Thoracic aorta (tissue), 2 donors: ENCODE data around the gene ACMSD. TPM values are rescaled to one million over a fixed set of nuclear protein-coding genes. Genes with fewer than 3 reads are reported as not detected.

Source experiments
- ATAC-seq: fragments of 150-250 bp; one replicate; pipeline ENCODE4 v1.8.0; 2017; ENCODE audit warnings: low read depth; ENCODE audit not compliant: insufficient number of reproducible peaks, low FRiP score
- DNase-seq: peaks from one replicate; pipeline ENCODE4 v3.0.0-alpha.2; 2020; ENCODE audit warnings: low spot score
- H3K27ac ChIP-seq, 2 donors: fragments of 200-600 bp; sonication (generic); 1 replicate in 1 of 2; 2 replicates in 1 of 2; pipeline ENCODE4 v1.5.1; 2016; ENCODE audit warnings: mild to moderate bottlenecking in 2 of 2, moderate library complexity in 2 of 2
- H3K27me3 ChIP-seq: fragments of 200-600 bp; sonication (generic); replicated peaks from 2 replicates; pipeline ENCODE4 v1.6.0; 2016; ENCODE audit warnings: mild to moderate bottlenecking; ENCODE audit not compliant: insufficient read depth
- H3K36me3 ChIP-seq: fragments of 200-600 bp; sonication (generic); one replicate; pipeline ENCODE4 v1.5.1; 2016
- H3K4me1 ChIP-seq, 2 donors: fragments of 200-600 bp; sonication (generic); 1 replicate in 1 of 2; 2 replicates in 1 of 2; pipeline versions ENCODE4 v1.5.1 to v1.6.0; 2016; ENCODE audit warnings: low read depth in 2 of 2, mild to moderate bottlenecking in 1 of 2; ENCODE audit not compliant: control insufficient read depth in 1 of 2
- H3K4me3 ChIP-seq: fragments of 200-600 bp; sonication (generic); 2 replicates; pipeline ENCODE4 v1.5.1; 2016; ENCODE audit warnings: mild to moderate bottlenecking
- H3K9me3 ChIP-seq: fragments of 200-600 bp; sonication (generic); 2 replicates; pipeline ENCODE4 v1.5.1; 2016
- CTCF ChIP-seq: fragments of 200-600 bp; sonication (generic); IDR thresholded peaks from one replicate; pipeline ENCODE4 v1.5.1; 2019; ENCODE audit warnings: antibody characterized with exemption
- total RNA-seq, 2 donors: library from RNA; depleted of rRNA; stranded (reverse); fragments of >200 nt; gene quantifications; one replicate each; pipeline versions ENCODE4 v1.1.0 to v1.2.3, GENCODE V29; 2016

Gene ACMSD
- total RNA-seq, 2 donors from 2014 or later, result not detected

GRCh38 chr2:134919341-134920210 lies 81.2 kb downstream of the ACMSD start:
- H3K9me3 ChIP-seq, result no peaks in the 10 kb centered on the region
- H3K4me3 ChIP-seq, result peak overlapping the region; percentile 80
- peaks cover 41 to 55% of the 10 kb centered on the region in 2 donors for H3K4me1 ChIP-seq
- no peaks in the 10 kb centered on the region for H3K27me3 ChIP-seq
- no peaks in the 10 kb centered on the region for H3K36me3 ChIP-seq
- ATAC-seq (no peak), DNase-seq (peak; percentile 2)
- H3K27ac ChIP-seq, result peak overlapping the region; percentile 92 to 96
- TF ChIP-seq CTCF, result no peak

GRCh38 chr2:134924912-134925311 lies 86.5 kb downstream of the ACMSD start:
- Histone ChIP-seq H3K36me3 (no peaks in the 10 kb centered on the region), H3K27me3 (no peaks in the 10 kb centered on the region), H3K9me3 (no peaks in the 10 kb centered on the region), H3K4me1 (peaks cover 49 to 79% of the 10 kb centered on the region in 2 donors), H3K4me3 (no peak overlapping the region), H3K27ac (no peak overlapping the region)
- DNase-seq, result no peak
- ATAC-seq, result no peak
- no peak for TF ChIP-seq CTCF

- TF ChIP-seq CTCF, result no peak
- Histone ChIP-seq H3K4me1 (peaks cover 37 to 64% of the 10 kb centered on the region in 2 donors), H3K4me3 (no peak overlapping the region), H3K27ac (no peak overlapping the region), H3K9me3 (no peaks in the 10 kb centered on the region), H3K27me3 (no peaks in the 10 kb centered on the region), H3K36me3 (no peaks in the 10 kb centered on the region)
- ATAC-seq (no peak), DNase-seq (no peak)
Observed at GRCh38 chr2:134926231-134926931, 88.0 kb downstream of the ACMSD start.

- H3K27ac ChIP-seq, result no peak overlapping the region
- no peak overlapping the region for H3K4me3 ChIP-seq
- no peak for DNase-seq
- no peaks in the 10 kb centered on the region for H3K27me3 ChIP-seq
- TF ChIP-seq CTCF, result no peak
- ATAC-seq, result no peak
- no peaks in the 10 kb centered on the region for H3K36me3 ChIP-seq
- peaks cover 28 to 58% of the 10 kb centered on the region in 2 donors for H3K4me1 ChIP-seq
- no peaks in the 10 kb centered on the region for H3K9me3 ChIP-seq
Observed at GRCh38 chr2:134927195-134927594, 88.8 kb downstream of the ACMSD start.

- Histone ChIP-seq H3K4me1 (peaks cover 26 to 37% of the 10 kb centered on the region in 2 donors), H3K9me3 (no peaks in the 10 kb centered on the region), H3K27ac (no peak overlapping the region), H3K36me3 (peaks cover 4% of the 10 kb centered on the region), H3K27me3 (no peaks in the 10 kb centered on the region), H3K4me3 (no peak overlapping the region)
- TF ChIP-seq CTCF, result no peak
- no peak for ATAC-seq
- DNase-seq, result no peak
Observed at GRCh38 chr2:134932864-134933526, 94.6 kb downstream of the ACMSD start.
